PC-3 (cell line): ENCODE data around the gene KCTD11. TPM values are rescaled to one million over a fixed set of nuclear protein-coding genes. Genes with fewer than 3 reads are reported as not detected.

Experiments used
- ATAC-seq: fragments of 200-7000 bp; cut with Tn5 transposase; 2 replicates; pipeline ENCODE4 v1.9.1; 2020; ENCODE audit warnings: mild to moderate bottlenecking, moderate library complexity
- BruUV-seq: library from RNA; stranded (reverse); fragments of 400-500 nt; replicated peaks from 2 replicates; lab custom pipeline; 2021; lab: Mats Ljungman, UMichigan
- CTCF ChIA-PET: fragments of 300-600 bp; sonication (Branson Sonifier 250); formaldehyde crosslinking; loops from one replicate; lab custom pipeline; 2022; ENCODE audit warnings: antibody characterized with exemption; lab: Charles Lee
- POLR2A ChIA-PET: fragments of 300-600 bp; sonication (Branson Sonifier 250); formaldehyde crosslinking; loops from one replicate; lab custom pipeline; 2022; ENCODE audit warnings: antibody characterized with exemption; ENCODE audit not compliant: unreplicated experiment; lab: Charles Lee
- DNase-seq: peaks from one replicate; pipeline ENCODE4 v3.0.0-alpha.2; 2015
- H2AFZ ChIP-seq: fragments of 300-600 bp; sonication (generic); 2 replicates; pipeline ENCODE4 v1.6.0; 2016; ENCODE audit warnings: antibody characterized with exemption, low read length
- H3F3A ChIP-seq: fragments of 300-600 bp; sonication (generic); one replicate; pipeline ENCODE4 v1.6.0; 2017; ENCODE audit warnings: antibody characterized with exemption, low read length, control low read depth, mild to moderate bottlenecking; ENCODE audit not compliant: unreplicated experiment
- H3K27ac ChIP-seq: fragments of 300-600 bp; sonication (generic); 2 replicates; pipeline ENCODE4 v1.5.1; 2016; ENCODE audit warnings: mild to moderate bottlenecking, low read length
- H3K27me3 ChIP-seq: fragments of 300-600 bp; sonication (generic); 2 replicates; pipeline ENCODE4 v1.6.1; 2016; ENCODE audit warnings: low read length, mixed read lengths
- H3K36me3 ChIP-seq: fragments of 300-600 bp; sonication (generic); 2 replicates; pipeline ENCODE4 v1.6.1; 2016; ENCODE audit warnings: low read depth, mixed run types, low read length, mixed read lengths
- H3K4me1 ChIP-seq: fragments of 300-600 bp; sonication (generic); 2 replicates; pipeline ENCODE4 v1.5.1; 2016; ENCODE audit warnings: low read length; ENCODE audit not compliant: insufficient read depth
- H3K4me2 ChIP-seq: fragments of 300-600 bp; sonication (generic); 2 replicates; pipeline ENCODE4 v1.6.0; 2016; ENCODE audit warnings: low read length
- H3K4me3 ChIP-seq: fragments of 300-600 bp; sonication (generic); 2 replicates; pipeline ENCODE4 v1.5.1; 2016; ENCODE audit warnings: mild to moderate bottlenecking, low read length, mixed read lengths
- H3K79me2 ChIP-seq: fragments of 300-600 bp; sonication (generic); 2 replicates; pipeline ENCODE4 v1.6.1; 2017; ENCODE audit warnings: low read length, mixed read lengths
- H3K9ac ChIP-seq: fragments of 300-600 bp; sonication (generic); 2 replicates; pipeline ENCODE4 v1.6.0; 2016; ENCODE audit warnings: mild to moderate bottlenecking, low read length
- H3K9me2 ChIP-seq: fragments of 300-600 bp; sonication (generic); replicated peaks from 2 replicates; pipeline ENCODE4 v1.6.1; 2016; ENCODE audit warnings: mixed run types, low read length, mixed read lengths
- H3K9me3 ChIP-seq: fragments of 300-600 bp; sonication (generic); 2 replicates; pipeline ENCODE4 v1.6.1; 2016; ENCODE audit warnings: low read length, mixed read lengths
- H4K20me1 ChIP-seq: fragments of 300-600 bp; sonication (generic); 2 replicates; pipeline ENCODE4 v1.6.1; 2016; ENCODE audit warnings: low read length, mixed read lengths
- CTCF ChIP-seq: fragments of 300-600 bp; sonication (generic); conservative IDR thresholded peaks from 2 replicates; pipeline ENCODE4 v1.5.1; 2017; ENCODE audit warnings: antibody characterized with exemption, low read depth, mild to moderate bottlenecking, low read length
- EZH2 ChIP-seq: fragments of 300-600 bp; sonication (generic); IDR thresholded peaks from one replicate; pipeline ENCODE4 v1.6.1; 2017; ENCODE audit warnings: antibody characterized with exemption, mild to moderate bottlenecking, low read length; ENCODE audit not compliant: unreplicated experiment
- EZH2phosphoT487 ChIP-seq: fragments of 300-600 bp; sonication (generic); IDR thresholded peaks from 2 replicates; pipeline ENCODE4 v1.6.1; 2018; ENCODE audit warnings: mild to moderate bottlenecking, antibody characterized with exemption, low read length, borderline replicate concordance
- intact Hi-C: fragments of 100-400 bp; cut with micrococcal nuclease; formaldehyde crosslinking; loops from 2 replicates; pipeline ENCODE4 v1.9.0; 2023
- total RNA-seq: library from RNA; depleted of rRNA; stranded (reverse); fragments of >200 nt; gene quantifications from 2 replicates; pipeline ENCODE4 v1.2.3, GENCODE V29; 2014

The KCTD11 gene
- total RNA-seq, 1 experiment from 2014 or later = 7.0 TPM

GRCh38 chr17:7346761-7347614 lies 5.0 kb upstream of the KCTD11 start:
- no peaks in the 10 kb centered on the region for H3K9me3 ChIP-seq
- H3K79me2 ChIP-seq = peaks cover 9% of the 10 kb centered on the region; the same call in 1 of the 2 replicates
- no TSS peak for BruUV-seq
- CTCF ChIA-PET = no interaction called here
- no peaks in the 10 kb centered on the region for H3K36me3 ChIP-seq
- H3K27ac ChIP-seq = no peak overlapping the region
- H3K27me3 ChIP-seq = no peaks in the 10 kb centered on the region
- POLR2A ChIA-PET = no interaction called here
- no peak overlapping the region for H3K4me2 ChIP-seq
- DNase-seq = no peak
- no peaks in the 10 kb centered on the region for H3K9me2 ChIP-seq
- no peak overlapping the region for H3K4me3 ChIP-seq
- TF ChIP-seq EZH2 = no peak
- TF ChIP-seq CTCF = no peak
- no peak for TF ChIP-seq EZH2phosphoT487
- H2AFZ ChIP-seq = no peak overlapping the region
- no peaks in the 10 kb centered on the region for H4K20me1 ChIP-seq
- no peak overlapping the region for H3K9ac ChIP-seq
- peaks cover 4% of the 10 kb centered on the region for H3K4me1 ChIP-seq
- intact Hi-C loops = loop anchor here (5.0 kb wide), 1 partner anchor 300 kb away; no protein-coding TSS in a partner anchor
- ATAC-seq = no peak
- no peaks in the 10 kb centered on the region for H3F3A ChIP-seq

GRCh38 chr17:7347630-7348477 lies 4.1 kb upstream of the KCTD11 start:
- Histone ChIP-seq H4K20me1 (no peaks in the 10 kb centered on the region), H3K9me3 (no peaks in the 10 kb centered on the region), H3F3A (no peaks in the 10 kb centered on the region), H3K79me2 (peaks cover 17% of the 10 kb centered on the region), H3K4me1 (peaks cover 8% of the 10 kb centered on the region), H3K27ac (no peak overlapping the region), H3K27me3 (no peaks in the 10 kb centered on the region), H3K9ac (no peak overlapping the region), H3K9me2 (no peaks in the 10 kb centered on the region), H2AFZ (no peak overlapping the region), H3K4me3 (no peak overlapping the region), H3K36me3 (no peaks in the 10 kb centered on the region), H3K4me2 (no peak overlapping the region)
- POLR2A ChIA-PET = no interaction called here
- CTCF ChIA-PET = no interaction called here
- intact Hi-C loops = loop anchor here (5.0 kb wide), 1 partner anchor 301 kb away; no protein-coding TSS in a partner anchor
- ATAC-seq (no peak), DNase-seq (no peak)
- no TSS peak for BruUV-seq
- TF ChIP-seq CTCF = no peak
- no peak for TF ChIP-seq EZH2
- TF ChIP-seq EZH2phosphoT487 = no peak
